NCI-H1694 treated with DMSO at 0.1 percent for 48 hours (cell line): ENCODE results near the gene SLC25A34.

ENCODE experiments used
- DNase-seq: peaks from one replicate; lab custom pipeline; 2025; lab: John Stamatoyannopoulos, UW

The SLC25A34 gene

DNA sequence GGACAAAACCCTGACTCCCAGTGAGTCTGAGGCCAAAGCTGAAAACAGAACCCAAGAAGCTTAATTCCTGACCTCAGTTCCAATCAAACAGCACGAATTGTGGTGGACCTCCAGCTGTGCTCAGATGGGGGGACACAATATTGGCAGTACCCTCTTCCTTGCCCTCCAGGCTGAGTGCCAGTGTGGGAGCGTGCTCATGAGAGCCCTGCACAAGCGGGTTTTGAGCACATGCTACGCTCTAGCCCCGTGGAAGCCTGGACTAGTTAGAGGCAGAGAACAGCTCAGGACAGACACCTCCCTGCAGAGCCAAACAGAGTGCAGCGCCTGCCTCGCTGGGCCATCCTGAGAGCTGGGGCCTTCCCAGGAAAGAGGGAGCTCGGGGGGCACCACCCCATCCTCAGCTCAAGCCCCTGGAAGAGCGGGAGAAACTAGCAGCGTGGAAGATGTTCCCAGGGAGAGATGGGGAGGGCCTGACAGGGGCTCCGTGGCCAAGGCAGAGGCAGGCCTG is 2.8 kb upstream of the SLC25A34 start:
- no peak for DNase-seq

DNA sequence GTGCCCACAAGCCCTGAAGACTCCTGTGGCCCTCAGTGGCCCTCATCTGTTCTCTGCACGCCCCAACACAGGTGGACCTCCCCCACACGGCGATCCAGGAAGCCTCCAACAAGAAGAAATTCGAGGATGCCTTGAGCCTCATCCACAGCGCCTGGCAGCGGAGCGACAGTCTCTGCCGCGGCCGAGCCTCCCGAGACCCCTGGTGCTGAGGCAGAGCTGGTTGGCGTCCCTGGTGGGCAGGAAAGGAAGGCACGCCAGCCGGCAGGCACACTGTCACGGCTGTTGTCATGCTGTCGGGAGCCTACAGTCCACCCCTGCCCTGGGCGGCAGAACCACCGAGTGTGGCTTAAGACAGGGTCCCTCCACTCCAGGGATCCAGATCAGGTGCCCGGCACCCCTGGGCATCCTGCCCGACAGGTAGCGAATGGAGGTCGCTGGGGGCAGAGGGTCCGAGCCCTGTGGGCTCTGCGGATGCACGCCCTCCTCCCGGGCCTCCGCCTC is 2.3 kb upstream of the SLC25A34 start:
- no peak for DNase-seq

DNA sequence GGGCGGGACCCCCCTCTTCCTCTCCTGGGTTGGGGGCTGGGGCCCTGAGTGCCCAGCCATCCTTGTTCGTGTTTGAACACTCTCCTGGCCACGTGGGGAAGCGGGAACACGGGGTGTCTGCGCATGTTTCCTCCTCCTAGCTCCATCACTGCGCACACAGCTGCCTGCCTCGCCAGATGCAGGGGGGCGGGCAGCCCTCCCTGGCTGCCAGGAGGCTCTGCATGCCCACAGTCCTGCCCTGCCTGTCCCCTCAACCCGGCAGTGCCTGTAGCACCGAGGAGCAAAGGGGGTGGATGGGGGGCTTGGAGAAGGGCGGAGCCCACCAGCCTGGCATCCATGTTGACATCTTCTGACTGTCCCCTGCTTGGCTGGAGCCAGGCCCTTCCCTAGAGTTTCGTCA is 1.8 kb upstream of the SLC25A34 start:
- DNase-seq = no peak

DNA sequence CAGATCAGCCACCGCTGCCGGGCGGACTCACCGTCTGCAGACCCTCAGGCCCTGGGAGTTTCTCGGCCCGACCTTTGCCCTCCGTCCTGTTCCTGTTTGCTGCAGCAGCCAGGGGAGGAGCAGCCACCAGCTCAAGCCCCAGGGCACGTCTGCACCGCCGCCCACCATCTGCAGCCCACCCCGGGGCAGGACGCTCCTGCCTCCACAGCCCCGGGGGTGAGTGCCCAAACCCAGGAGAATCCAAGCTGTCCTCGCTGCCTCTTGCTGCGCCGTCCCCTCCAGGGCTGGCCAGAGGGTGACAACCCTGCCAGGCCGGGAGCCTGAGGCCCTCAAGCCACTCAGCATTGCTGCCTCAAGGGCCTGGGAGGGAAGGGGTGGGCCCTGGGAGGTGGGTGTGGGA is 1.2 kb upstream of the SLC25A34 start:
- no peak for DNase-seq

DNA sequence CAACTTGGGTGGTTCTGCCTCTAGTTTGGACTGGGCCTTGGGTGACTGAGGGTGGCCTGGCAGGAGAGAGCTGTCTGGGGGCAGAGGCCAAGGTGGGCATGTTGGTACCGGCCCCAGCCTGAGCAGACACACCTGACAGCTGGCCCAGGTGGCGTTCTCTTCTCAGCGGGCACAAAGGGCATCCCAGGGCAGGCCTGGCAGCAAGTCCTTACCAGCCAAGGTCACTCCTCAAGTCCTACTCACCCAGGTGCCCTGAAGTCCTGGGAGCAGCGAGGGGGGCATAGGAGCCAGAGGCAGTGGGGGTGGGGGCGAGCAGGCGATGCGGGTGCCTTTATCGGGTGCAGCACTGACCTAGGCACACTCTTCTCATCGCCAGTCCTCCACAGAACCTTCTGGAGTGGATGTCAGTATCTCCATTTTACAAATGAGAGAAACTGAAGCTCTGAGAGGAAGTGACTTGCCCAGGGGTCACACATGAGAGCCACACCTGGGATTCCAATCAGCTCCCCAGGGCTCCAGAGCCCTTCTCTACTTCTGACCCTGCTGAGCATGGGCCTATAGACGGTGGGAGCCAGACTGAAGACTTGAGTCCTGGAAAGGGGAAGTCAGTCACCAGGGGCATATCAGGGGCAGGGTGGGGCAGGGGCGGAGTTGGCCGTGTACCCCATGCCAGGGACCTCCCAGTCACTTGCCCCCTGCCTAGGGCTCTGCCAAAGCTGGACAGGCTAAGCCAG is 587 bp upstream of the SLC25A34 start:
- no peak for DNase-seq

DNA sequence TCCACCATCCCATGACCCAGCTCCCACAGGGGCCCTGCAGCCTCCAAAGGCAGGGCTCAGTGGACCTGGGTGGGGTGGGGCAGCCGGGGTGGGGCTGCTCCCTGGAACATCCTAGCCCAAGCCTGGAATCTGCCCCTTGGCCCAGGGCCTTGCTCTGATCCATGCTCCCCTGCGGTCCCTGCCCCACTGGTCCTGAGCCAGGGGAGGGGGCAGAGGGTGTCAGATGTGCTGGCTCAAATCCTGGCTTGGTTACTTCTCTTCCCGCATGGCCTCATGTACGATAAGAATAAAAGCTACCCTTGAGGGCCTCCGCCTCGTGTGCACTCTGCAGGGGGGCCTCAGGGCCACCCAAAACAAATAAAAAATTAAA is 819 bp downstream of the SLC25A34 start:
- no peak for DNase-seq

DNA sequence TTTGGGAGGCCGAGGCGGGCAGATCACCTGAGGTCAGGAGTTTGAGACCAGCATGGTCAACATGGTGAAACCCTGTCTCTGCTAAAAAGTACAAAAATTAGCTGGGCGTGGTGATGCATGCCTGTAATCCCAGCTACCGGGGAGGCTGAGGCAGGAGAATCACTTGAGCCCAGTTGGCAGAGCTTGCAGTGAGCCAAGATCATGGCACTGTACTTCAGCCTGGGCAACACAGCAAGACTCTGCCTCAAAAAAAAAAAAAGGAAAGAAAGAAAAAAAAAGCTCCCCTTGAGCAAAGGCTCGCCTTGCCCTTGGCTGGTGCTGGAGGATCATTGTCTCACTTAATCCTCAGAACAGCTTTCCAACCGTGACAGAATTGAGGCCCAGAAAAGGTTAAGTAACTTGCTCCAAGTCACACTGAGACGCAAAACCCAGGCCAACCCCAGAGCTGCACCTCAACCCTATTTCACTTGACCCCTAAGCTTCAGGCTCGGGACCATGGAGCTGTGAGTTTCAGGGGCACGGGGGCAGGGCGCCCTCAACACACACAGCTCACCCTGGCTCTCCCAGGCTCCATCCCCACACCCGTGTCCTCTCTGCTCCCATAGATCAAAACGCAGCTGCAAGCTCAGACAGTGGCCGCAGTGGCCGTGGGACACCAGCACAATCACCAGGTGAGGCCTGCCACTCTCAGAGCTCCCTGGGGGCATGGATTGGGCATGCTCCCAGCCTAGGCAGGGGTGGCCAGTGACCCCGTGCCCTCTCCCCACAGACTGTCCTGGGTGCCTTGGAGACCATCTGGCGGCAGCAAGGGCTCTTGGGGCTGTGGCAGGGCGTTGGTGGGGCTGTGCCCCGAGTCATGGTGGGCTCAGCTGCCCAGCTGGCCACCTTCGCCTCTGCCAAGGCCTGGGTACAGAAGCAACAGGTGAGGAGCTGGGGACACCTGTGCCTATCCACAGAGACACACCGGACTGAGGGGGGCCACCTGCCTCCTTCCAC is 1.6 kb downstream of the SLC25A34 start:
- no peak for DNase-seq

DNA sequence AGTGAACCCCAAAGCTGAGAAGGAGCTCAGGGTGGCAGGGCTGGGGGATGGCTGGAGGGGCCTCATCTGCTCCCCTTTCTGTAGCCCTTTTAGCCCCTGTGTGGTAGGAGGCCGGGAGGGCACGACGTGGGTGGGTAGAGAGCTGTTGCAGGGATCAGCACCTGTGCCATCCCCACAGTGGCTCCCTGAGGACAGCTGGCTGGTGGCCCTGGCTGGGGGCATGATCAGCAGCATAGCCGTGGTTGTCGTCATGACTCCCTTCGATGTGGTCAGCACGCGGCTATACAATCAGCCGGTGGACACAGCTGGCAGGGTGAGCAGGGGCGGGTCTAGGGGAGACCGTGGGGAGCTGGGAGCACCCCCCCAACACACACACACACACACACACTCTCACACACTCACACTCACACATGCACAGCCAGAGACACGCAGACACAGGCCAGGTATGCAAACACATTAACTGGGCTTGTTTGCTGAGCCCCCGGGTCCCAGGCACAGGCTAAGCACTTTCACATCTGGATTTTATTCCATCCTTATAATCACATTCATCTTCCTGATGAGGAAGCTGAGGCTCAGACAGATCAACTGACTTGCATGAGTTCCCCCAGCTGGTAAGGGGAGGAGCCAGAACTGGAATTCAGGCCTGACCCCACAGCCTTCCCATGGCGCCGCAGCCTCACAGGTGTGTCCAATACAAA is 2.5 kb downstream of the SLC25A34 start:
- no peak for DNase-seq

DNA sequence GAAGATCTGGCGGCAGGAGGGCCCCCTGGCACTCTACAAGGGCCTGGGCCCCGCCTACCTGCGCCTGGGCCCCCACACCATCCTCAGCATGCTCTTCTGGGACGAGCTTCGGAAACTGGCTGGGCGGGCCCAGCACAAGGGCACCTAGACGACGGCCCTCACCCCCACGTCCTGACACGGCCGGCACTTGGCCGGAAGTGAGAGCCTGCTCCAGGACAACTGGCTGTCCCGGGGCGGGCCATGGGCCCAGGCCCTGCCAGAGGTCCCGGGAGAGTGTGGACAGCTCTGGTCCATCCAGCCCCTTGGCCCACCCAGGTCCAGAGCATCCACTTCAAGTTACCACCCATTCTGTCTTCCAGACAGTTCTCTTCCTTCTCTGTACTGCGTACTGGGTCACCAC is 3.2 kb downstream of the SLC25A34 start:
- no peak for DNase-seq

DNA sequence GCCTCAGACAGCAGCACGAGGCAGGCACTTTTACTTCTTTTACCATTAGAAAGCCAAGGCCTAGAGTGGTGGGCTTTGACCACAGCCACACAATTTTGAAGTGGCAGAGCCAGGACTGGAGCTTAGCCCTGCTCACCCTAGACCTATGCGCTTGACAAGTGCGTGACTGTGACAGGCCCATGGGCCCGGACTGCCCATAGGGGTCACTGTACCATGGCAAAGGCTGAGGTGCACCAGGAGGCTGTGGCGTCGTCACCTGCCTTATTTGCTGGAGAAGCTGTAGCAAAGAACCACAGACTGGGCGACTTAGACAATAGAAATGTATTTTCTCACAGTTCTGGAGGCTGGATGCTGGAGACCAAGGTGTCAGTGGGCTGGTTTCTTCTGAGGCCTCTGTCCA is 3.7 kb downstream of the SLC25A34 start:
- no peak for DNase-seq

DNA sequence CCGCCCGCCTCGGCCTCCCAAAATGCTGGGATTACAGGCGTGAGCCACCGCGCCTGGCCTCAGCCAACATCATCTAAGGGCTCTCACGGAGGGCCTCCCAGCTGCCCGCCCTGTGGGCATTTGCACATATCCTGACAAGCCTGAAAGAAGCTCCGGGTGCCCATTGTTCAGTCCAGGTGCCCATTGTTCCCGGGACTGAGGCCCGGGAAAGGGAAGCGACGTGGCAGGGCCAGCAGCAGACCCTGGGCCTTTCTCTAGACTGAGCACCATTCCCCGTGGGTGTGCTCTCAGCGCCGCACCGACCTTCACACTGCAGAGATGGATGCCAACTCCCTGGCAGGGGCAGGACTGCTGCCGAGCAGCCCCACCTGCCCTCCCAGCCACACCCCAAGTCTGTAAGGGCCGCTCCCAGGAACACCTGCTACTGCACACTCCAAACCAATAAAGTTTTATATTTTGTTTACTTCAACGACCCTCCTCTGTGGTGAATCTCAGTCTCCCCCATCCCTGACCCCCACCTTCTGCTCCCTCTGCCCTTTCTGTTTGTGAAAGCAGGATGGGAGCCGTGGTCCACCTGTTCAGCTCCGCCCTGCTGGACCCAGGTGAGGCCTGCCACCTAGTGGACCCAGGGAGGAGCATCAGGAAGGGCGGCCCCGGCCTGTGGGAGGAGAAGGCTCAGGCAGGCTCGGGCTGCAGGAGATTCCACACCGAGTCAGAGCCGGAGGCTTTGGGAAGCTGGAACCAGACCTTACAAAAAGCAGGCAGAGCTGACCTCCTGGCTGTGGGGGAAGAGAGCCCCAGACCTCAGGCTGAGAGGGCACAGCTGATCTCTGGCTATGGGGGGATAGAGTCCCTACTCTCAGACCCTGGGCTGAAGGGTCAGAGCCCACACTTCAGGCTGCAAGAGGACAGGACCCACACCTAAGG is 5.1 kb downstream of the SLC25A34 start:
- DNase-seq = peak; percentile 61

DNA sequence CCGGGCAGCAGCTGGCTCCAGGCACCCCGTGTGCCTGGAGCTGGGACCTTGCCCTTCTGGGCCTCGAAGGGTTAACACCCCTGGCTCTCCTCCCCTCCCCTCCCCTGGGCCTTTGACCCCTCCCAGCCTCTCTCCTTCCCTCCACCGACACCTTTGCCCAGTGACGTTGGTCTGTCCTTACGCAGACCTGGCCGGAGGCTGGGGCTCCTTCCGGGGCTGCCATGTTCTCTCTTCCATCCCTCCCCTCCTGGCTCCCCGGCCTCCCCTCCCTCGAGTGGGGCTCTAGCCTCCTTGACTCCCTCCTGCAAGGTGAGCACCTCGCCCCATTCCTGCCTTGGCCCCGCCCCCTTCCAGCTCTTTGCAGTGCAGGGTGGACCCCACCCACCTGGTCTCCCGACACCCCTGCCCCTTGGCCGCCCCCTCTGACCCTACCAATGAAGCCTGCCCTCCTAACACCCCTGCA is 6.3 kb downstream of the SLC25A34 start, which contains the start of gene TMEM82:
Gene TMEM82 (plus strand): TSS at position 161 of the 463 bp plus-strand sequence. CDS start 61 bp downstream, at position 222.
- no peak for DNase-seq

DNA sequence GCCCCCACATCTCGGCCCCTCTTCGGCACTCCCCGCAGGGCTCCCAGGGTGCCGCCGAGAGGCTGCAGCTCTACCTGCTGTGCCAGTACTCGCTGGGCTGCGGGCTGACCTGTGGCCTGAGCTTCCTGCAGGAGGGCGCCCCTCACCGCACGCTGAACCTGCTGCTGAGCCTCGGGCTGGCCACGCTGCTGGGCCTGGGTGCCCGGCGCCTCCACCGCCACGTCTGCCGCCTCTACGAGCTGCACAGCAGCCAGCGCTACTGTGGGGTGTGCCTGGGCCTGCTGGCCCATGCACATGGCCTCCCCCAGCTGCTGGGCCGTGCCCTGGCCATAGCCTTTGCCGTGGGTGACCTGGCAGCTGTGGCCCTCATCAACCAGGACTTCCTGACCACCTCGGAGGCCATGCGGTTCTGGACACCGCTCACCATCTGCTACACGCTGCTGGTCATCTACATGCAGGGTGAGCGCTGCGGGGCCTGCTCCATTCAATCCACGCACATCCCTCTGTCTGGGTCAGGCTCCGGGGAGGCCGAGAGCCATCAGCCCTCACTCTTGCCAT is 8.1 kb downstream of the SLC25A34 start:
- DNase-seq = no peak

DNA sequence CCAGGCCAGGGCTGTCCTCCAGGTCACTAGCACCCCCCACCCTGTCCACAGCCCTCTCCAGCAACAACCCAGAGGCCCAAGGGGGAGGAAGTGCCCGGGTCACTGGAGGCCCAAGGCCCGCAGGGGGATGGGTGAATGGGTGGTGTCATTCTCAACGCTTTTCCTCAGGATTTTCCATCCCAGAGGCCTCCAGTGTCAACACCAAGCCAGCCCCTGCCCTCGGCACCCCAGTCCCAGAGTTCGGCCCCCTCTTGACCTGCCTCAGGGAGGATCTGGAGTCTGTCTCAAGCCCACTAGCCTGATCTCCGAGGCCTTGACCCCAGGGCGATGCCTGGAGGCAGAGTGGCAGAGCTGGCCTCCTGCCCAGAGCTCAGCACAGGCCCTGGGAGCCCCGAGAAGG is 11.3 kb downstream of the SLC25A34 start:
- DNase-seq = no peak

DNA sequence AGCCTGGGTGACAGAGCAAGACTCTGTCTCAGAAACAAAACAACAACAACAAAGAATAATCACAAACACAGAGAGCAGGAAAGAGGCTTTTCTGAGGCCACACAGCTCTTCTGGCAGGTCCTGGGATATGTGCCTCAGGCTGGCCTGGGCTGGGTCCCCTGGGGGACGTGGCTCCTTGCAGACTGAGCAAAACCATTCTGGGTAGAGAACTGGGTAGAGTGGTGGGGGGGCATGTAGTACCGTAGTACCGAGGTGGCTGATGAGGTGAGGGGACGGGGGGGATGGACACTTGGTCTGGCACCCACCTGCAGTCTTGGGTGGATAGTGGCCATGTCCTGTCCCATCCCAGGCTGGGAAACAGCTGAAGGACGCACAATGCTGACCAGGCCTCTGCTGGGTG is 12.2 kb downstream of the SLC25A34 start:
- no peak for DNase-seq

DNA sequence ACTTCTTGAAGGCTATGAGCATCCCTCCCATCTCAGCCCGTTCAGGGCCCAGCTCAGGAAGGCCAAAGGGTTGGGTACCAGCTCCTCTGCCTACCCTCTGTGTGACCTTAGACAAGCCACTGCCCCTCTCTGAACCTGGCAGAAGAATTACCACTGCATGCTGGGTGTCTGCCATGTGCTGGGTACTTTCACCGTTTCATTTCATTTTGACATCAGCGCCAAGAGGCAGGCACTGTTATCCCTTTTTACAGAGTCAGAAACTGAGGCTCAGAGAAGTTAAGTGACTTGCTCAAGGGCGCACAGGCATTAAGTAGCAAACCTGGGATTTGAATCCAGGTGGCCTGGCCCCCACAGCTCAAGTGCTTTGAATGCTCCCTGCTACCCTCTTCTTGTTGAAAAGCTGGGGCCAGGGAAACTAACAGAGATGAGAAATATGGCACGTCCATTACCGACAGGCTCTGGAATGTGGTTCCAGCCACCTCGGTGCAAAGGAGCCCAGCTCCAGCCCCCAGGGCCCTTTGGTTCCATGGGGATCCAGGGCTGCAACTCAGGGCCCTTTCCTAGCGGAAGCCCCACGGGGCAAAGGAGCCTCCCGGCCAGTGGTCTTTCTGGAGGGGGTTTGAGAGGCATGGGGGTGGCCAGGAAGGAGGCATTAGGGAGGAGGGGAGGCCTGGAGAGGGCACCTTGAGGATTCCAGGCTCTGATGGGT is 12.8 kb downstream of the SLC25A34 start:
- no peak for DNase-seq

DNA sequence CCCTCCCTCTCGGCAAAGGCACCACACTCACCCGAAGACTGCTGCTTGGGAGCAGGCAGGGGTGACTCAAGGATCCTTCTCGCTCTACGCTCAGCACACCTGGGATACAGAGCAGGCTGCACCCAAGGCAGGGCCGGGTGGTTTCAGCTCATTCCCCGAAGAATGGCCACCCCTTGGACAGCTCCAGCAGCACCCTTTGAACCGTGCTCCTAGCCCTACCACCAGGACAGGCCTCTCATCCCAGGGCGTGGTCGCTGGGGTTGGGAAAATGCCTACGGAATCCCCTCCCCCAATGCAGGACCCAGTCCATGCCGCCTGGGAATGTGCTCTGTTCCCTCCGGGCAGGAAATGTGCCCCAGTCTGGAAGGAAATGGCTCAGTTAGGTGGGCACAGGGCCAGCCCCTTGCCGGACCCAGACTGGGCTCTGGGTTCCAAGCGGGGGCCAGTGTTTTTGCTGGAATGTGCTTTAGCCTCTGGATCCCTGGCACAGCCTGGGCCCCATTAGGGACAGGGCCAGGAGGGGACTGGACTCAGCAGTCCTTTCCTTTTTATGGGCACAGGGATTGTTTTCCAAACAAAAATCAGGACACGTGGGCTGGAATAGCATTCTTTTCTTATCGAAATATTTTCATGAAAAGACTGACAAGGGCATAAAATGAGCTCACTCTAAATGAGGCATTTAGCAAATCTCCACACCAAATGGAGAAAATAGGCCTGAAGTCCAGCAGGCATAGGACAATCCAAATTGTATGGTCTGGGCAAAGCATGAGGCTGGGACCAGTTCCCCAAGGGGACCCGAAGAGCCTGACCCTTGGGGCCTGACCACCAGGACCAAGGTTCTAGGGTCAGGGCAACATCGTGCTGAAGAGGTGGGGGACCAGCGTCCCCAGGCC is 13.6 kb downstream of the SLC25A34 start:
- no peak for DNase-seq

DNA sequence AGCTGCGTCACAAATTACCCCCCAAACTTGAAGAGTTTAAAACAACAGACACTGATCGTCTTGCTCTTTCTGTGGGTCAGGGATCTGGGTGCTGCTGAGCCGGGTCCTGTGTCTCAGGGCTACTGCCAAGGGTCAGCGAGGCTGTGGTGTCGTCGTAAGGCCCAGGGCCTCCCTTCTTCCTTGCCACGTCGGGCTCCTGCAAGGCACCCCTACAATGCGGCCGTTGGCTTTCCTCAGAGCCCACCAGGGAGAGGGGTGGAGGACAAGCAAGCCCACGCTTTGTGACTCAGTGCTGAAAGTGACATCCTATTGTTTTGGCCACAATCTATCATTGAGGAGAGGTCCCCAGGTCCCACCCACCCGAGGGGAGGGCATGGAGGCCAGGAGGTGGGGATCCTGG is 14.9 kb downstream of the SLC25A34 start:
- DNase-seq = no peak

DNA sequence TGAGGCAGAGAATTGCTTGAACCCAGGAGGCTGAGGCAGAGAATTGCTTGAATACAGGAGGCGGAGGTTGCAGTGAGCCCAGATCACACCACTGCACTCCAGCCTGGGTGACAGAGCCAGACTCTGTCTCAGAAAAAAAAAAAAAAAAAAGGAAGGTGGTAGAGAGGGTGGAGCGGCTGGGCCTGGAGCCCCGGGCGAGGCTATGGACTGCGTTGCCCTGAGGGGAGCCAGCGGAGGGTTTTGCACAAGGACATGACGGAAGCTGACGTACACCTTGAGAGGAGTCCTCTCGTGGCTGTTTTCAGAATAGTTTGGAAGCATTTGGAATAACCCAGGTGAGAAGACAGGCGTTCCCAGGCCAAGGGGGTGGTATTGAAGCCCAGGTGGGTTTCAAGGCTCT is 15.7 kb downstream of the SLC25A34 start:
- no peak for DNase-seq
